ENCODE results near the gene DNAAF1. TPM values are rescaled to one million over a fixed set of nuclear protein-coding genes. Genes with fewer than 3 reads are reported as not detected.

DNAAF1 gene
- total and polyA plus RNA-seq, 2 of the 8 experiments (the other 6 are each of a cell fraction or from before 2014, with no cell fraction given) = 0.09 to 0.15 TPM

- Histone ChIP-seq H3K36me3 (ENCODE audit: control insufficient read depth in 2 of 4, insufficient read depth in 4 of 4, low read length in 3 of 4) (peaks cover 12 to 62% (median 38%) of the 10 kb centered on the region in 4 experiments), H3K4me3 (ENCODE audit: extremely low read depth in 1 of 4, insufficient read depth in 2 of 4, low read depth in 3 of 4, low read length in 4 of 4) (no peak overlapping the region), H3K4me1 (replicated peaks in 1 of 4; ENCODE audit: control insufficient read depth in 3 of 4, insufficient read depth in 4 of 4, low read length in 3 of 4) (no peaks in the 10 kb centered on the region), H2BK20ac (ENCODE audit: low read length) (no peak overlapping the region), H3K9me3 (ENCODE audit: insufficient read depth in 2 of 2, low read depth in 1 of 2, low read length in 1 of 2) (no peaks in the 10 kb centered on the region), H2BK120ac (replicated peaks; ENCODE audit: low read depth, low read length) (no peak overlapping the region), H3K27me3 (replicated peaks in 1 of 4; ENCODE audit: control insufficient read depth in 3 of 4, extremely low read depth in 1 of 4, insufficient read depth in 3 of 4, low read length in 3 of 4) (no peaks in the 10 kb centered on the region), H2AK5ac (ENCODE audit: low read depth, low read length) (no peak overlapping the region), H3K18ac (ENCODE audit: extremely low read depth, low read length) (no peak overlapping the region), H4K8ac (ENCODE audit: extremely low read depth, insufficient read depth, low read length) (peak overlapping the region; percentile 63; the same call in 1 of the 2 replicates), H3K23ac (ENCODE audit: insufficient read length) (no peak overlapping the region), H3K56ac (replicated peaks; ENCODE audit: insufficient read length, low read depth, low read length) (no peak overlapping the region), H2BK12ac (ENCODE audit: low read depth, low read length) (no peak overlapping the region), H3K79me2 (ENCODE audit: control insufficient read depth in 1 of 2, insufficient read depth in 2 of 2, low read length in 2 of 2) (no peaks in the 10 kb centered on the region), H3K4me2 (ENCODE audit: insufficient read depth in 1 of 2, low read depth in 2 of 2, low read length in 2 of 2) (no peak overlapping the region), H4K91ac (replicated peaks; ENCODE audit: insufficient read length, low read length) (no peak overlapping the region), H2AFZ (ENCODE audit: low read length) (no peak overlapping the region), H3K79me1 (ENCODE audit: low read depth, low read length) (no peaks in the 10 kb centered on the region), H4K20me1 (replicated peaks in 1 of 2; ENCODE audit: control insufficient read depth in 1 of 2, insufficient read depth in 2 of 2, low read length in 2 of 2) (peaks cover 0 to 6% of the 10 kb centered on the region in 2 experiments), H2BK5ac (ENCODE audit: low read depth, low read length) (no peak overlapping the region), H2BK15ac (ENCODE audit: low read length) (no peak overlapping the region), H3K14ac (ENCODE audit: insufficient read length) (no peak overlapping the region), H3K9ac (replicated peaks in 1 of 4; ENCODE audit: extremely low read depth in 1 of 4, low read depth in 3 of 4, low read length in 3 of 4) (no peak overlapping the region), H4K5ac (ENCODE audit: insufficient read length, low read depth, low read length) (no peak overlapping the region), H3K4ac (replicated peaks; ENCODE audit: insufficient read length, low read depth, low read length) (no peak overlapping the region), H3K23me2 (ENCODE audit: low read depth, low read length) (no peaks in the 10 kb centered on the region; the same call in 1 of the 2 replicates), H3K27ac (ENCODE audit: low read depth, low read length) (no peak overlapping the region)
- WGBS, 2 experiments (ENCODE audit: extremely low coverage in 1 of 2, insufficient coverage in 1 of 2, insufficient read length in 1 of 2, insufficient replicate concordance in 2 of 2, low coverage in 1 of 2, low lambda C conversion rate in 2 of 2, missing lambda C conversion rate in 1 of 2) = 95% methylated on average over 14 of the region's 14 CpGs; no CpG with 5 or more reads in 1 of the 2 experiments
- no peak for DNase-seq (ENCODE audit: low read depth in 1 of 2, low spot score in 2 of 2)
- ChIA-PET POLR2A (ENCODE audit: partially characterized antibody) (no interaction called here), CTCF (ENCODE audit: partially characterized antibody) (interaction anchor here (0.9 to 2.9 kb wide), 4 partner anchors 11 to 79 kb away, joined by 3 to 9 read pairs (median 4); partner anchors contain the start of gene MBTPS1)
- no peak for FAIRE-seq
- no peak for TF ChIP-seq CHD2 (IDR thresholded peaks at IDR 0.05; ENCODE audit: low read length)
- TF ChIP-seq HDAC2 (IDR thresholded peaks at IDR 0.05; ENCODE audit: borderline replicate concordance in 1 of 2, low read depth in 2 of 2, low read length in 2 of 2) = no peak
- TF ChIP-seq TAF1 (IDR thresholded peaks at IDR 0.05; ENCODE audit: low read depth, low read length) = no peak
- TF ChIP-seq POU5F1 (IDR thresholded peaks at IDR 0.05; ENCODE audit: low read depth, low read length) = no peak
- no peak for TF ChIP-seq YY1 (IDR thresholded peaks at IDR 0.05; ENCODE audit: low read depth, low read length)
- TF ChIP-seq TEAD4 (IDR thresholded peaks at IDR 0.05; ENCODE audit: low read depth, low read length) = no peak
- TF ChIP-seq RAD21 (IDR thresholded peaks at IDR 0.05 in 1 of 2, conservative IDR thresholded peaks at IDR 0.05 in 1 of 2; ENCODE audit: low read depth in 2 of 2, low read length in 2 of 2) = no peak
- TF ChIP-seq BRCA1 (IDR thresholded peaks at IDR 0.05; ENCODE audit: low read depth, low read length) = no peak
- TF ChIP-seq HDAC6 (IDR thresholded peaks at IDR 0.05; ENCODE audit: low read depth, low read length) = no peak
- TF ChIP-seq FOSL1 (IDR thresholded peaks at IDR 0.05; ENCODE audit: insufficient read depth, low read depth, low read length) = no peak
- no peak for TF ChIP-seq MAFK (IDR thresholded peaks at IDR 0.05; ENCODE audit: low read depth, low read length)
- TF ChIP-seq ATF2 (IDR thresholded peaks at IDR 0.05; ENCODE audit: low read length) = no peak
- no peak for TF ChIP-seq KDM5A (IDR thresholded peaks at IDR 0.05; ENCODE audit: low read length)
Observed at GRCh38 chr16:84095466-84095865, 49.6 kb upstream of the DNAAF1 start.

Measured in H1 (cell line).